HG02610 (cell line): ENCODE results near the gene FEN1.

Source experiments
- ATAC-seq: cut with Tn5 transposase; IDR thresholded peaks from one replicate; pipeline ENCODE4 v1.9.1; 2021; ENCODE audit warnings: mild to moderate bottlenecking, moderate library complexity; ENCODE audit not compliant: unreplicated experiment

The FEN1 gene

DNA sequence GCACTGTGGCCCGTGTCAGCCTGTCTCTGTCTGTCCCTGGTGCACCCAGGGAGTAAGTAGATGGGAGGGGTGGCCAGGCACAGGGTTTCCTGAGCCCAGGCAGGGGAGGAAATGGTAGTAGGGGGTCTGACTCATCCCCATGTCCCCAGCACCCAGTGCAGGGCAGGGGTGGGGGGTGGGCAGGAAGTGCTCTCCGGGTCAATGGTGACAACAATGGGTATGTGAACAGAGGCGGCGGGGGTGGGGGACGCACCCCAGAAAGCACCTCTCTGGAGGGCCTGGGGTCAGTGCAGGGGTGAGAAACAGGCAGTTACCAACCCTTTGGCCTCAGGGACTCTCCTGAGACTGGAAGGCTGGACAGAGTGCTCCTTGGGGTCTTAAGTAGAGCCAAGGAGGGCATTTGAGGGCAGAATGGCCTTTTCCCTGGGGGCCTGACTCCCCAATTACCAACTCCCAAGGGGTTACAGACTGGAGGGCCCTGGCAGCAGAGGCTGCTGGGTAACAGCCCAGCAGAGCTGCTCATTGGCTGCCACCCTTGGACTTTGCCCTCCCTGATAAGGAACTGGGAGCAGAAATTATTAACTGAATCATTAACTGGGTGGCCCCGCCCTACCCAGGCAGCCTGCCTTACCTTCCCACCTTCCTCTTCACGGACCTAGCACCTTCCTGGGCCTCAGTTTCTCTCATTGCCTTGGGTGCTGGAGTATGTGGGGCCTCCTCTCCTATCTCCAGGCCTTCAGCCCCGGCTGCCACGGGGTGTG, 36.1 kb upstream of the FEN1 start:
- ATAC-seq, result no peak

DNA sequence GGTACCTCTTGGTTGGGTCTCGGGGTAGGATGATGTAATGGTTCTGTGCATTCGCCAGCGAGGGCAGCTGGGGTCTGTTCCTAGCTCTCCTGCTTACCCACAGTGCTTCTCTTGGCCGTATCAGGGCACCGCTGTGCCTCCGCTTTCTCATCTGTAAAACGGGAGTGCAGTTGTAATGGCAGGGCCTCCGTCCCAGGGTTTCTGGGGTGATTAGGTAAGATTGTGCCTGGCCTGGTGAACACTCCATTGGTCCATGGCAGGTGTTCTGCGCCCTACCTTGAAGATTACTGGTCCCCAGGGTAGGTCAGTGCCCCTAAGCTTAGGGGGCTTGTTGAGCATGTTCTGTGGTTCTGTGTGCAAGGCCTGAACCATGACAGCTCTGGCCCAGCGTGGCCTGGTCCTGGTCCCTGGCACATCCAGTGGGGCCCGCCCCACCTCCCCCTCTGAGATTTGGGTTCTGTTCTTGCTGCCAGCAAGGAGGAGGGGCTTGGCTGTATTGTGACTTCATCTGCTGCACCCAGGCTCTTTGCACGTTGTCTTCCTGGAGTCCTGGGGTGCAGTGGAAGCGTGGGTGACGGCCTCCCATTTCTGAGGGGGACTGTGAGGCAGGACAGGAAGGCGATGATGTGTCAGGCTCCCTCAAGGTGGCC, 35.4 kb upstream of the FEN1 start:
- ATAC-seq, result no peak

DNA sequence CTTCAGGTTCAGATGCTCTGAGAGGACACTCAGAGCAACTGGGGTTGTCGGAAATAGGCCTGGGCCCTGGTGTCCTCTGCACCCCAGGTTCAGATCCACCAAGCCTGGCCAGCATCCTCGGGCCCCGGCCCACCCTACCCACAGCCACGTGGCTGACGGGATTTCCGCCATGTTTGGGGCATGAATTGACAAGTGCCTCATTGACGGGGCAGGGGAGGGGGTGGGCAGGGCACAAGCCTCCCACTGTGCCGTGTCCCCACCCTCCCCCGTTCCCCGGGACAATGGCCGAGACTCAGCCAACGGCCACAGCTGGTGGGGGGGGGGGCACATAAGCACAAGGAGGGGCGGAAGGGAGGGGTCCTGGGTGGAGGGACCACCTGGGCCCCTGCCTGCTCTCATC, 31.8 kb upstream of the FEN1 start:
- no peak for ATAC-seq

DNA sequence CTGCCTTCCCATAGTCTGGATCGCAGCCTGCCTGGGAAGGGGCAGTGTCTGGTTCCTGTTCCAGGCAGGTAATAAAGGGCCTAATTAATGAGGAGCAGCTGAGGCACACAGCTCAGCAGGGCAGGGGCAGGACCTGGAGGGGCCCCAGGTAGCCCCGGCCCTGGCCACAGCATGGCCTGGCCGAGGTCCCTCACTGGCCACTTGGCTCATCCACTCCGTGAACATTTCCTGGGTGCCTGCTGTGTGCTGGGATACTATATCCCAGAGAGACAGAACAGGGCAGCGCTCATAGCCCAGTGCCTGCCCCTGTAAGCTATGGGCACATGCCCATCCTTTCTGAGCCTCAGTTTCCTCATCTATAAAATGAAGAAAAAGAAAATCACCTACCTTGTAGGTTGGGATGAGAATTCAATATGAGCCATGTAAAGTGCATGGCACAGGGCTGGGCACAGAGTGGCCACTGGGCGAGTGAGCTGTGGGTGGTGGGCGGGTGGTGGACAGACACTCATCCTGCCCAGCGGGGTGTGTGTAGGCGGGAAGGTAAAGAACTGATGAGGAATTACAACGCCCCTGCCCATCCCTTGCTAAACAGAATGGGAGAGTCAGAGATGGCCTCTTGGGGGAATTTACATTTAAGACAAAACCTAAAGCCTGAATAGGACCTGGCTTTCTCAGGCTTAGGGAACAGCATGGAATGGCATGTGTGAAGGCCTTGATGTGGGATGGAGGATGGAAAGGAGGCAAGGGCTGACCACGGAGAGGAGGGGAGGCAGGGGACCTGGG, 31.1 kb upstream of the FEN1 start:
- ATAC-seq, result no peak

DNA sequence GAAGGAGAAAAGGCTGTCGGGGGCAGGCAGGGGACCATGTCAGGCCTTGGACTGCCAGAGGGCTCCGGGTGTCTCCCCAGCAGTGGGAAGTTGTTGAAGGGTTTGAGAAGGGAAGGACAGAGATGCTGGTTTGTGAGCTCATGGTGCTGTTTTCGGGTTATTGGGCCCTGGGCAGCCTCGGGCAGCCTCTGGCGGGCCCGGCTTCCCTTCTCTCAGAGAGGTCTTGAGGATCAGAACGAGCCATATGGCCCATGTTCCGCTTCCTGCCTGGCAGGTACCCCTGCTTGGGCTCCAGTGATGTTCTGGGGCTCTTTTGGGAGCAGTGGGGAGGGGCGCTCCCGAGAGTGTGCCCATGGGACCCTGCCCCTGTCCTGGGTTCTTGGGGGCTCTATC, 30.5 kb upstream of the FEN1 start:
- no peak for ATAC-seq

DNA sequence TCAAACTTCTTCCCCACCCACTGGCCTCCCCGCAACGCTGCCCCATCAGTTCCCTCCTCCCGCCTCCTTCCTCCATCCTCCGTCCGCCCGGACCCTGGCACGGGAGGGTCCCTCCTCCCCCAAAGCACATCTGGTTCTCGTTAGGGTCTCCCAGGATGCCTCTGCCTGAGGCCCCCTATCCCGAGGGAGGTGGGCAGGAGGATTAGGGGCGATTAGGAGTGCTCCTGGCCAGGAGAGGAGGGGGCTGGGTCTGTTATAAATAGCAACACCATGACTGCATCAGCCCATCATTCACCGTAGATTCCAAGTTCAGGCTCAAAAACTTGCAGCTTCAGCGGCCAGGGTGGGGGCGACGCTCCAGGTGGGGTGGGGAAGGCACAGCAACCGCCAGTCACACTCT, 29.9 kb upstream of the FEN1 start:
- ATAC-seq, result no peak

DNA sequence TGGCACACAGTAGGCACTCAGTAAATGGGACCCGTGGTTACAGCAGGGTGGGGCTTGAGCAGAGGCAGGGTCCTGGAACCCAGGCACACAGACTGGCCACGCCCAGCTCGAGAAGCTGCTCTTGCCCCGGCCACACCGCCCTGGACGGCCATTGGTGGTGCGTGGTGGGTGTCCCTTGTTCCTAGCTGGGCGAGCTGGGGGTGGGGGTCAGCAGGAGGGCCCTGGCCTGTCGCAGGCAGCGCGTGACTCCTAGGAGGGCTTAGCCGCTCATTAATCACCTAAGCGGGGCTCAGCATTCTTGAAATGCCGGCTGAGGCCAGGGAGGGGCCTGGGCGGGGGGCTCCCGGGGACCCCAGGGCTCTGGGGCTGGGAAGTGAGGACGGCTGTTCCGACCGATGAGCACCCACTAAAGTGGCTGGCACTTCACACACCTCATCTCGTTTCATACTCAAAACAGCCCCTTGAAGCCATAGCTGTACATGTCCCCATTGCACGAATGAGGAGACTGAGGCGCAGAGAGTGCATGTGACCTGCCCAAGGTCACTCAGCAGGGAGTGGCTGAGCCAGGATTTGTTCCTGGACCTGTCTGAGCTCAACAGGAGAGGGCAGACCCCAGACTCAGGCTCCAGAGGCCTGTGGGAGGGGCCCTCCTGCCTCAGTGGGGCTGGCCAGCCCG, 28.6 kb upstream of the FEN1 start:
- no peak for ATAC-seq

DNA sequence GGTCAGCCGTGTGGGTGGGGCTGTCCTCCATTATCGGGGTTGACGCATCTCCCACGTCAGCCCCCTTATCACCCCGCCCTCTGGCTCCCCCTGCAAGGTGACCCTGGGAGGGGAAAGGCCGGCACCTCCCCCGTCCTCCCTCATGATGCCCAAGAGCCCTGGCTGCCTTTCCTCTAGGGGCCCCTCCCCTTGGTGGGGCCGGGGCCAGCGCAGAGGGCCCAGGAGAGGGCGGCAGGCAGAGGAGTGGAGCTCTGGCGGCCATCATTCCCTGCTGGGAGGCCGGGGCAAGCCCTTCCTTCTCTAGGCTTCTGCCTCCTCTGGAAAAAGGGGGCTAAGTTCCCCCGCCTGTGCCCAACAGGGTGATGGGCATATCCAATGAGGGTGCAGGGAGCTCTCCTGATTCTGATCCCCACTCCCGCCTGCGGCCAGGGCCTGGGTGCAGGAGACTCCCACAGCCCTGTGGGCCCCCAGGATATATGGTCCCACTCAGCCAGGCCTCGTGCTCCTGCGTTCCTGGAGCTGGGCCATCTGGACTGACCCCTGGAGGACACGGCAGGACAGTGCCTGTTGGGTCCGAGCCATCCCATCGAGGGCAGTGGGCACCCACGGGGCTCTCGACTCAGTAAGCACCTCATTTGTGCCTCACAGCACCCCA, 28.0 kb upstream of the FEN1 start:
- ATAC-seq, result no peak

DNA sequence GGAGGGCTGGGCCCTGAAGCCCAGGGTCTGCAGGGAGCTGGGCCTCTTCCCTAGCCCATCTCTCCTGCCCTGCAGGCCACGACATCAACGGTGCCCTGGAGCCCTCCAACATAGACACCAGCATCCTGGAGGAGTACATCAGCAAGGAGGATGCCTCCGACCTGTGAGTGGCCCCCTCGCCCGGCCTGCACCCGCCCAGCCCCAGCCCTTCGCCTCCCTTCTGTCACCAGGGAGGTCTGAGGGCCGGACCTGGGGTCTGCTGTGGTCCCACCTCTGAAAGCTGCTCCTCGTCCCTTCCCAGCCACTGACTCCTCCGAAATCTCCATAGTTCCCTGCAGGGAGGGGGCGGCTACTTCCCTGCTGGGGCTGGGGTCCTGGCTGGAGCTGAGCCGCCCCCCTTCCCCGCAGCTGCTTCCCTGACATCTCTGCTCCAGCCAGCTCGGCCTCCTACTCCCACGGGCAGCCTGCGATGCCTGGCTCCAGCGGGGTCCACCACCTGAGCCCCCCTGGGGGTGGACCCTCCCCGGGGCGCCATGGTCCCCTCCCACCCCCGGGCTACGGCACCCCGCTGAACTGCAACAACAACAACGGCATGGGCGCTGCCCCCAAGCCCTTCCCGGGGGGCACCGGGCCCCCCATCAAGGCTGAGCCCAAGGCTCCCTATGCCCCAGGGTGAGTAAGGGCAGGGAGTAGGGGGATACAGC, 27.0 kb upstream of the FEN1 start:
- ATAC-seq, result no peak

DNA sequence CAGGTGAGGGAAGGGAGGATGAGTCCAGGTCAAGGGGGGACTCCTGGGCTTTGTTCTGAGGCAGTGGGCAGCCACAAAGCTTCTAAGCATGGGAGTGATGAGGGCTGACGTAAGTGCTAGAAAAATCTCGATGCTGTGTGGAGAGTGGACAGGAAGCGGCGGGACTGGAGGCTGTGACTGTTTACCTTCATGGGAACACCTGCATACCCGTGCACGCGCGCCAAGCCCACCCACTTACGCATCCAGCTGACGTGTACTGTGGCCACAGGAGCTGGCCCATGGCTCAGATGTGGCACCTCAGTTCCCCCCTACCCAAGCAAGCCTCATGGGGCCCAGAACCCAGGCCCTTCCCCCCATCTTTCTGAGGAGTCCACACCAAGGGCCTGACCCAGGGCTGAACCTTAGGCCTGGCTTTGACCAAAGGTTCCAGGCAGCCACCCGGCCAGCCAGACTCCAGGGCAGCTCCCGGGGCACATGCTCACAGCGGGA, 26.3 kb upstream of the FEN1 start:
- no peak for ATAC-seq

DNA sequence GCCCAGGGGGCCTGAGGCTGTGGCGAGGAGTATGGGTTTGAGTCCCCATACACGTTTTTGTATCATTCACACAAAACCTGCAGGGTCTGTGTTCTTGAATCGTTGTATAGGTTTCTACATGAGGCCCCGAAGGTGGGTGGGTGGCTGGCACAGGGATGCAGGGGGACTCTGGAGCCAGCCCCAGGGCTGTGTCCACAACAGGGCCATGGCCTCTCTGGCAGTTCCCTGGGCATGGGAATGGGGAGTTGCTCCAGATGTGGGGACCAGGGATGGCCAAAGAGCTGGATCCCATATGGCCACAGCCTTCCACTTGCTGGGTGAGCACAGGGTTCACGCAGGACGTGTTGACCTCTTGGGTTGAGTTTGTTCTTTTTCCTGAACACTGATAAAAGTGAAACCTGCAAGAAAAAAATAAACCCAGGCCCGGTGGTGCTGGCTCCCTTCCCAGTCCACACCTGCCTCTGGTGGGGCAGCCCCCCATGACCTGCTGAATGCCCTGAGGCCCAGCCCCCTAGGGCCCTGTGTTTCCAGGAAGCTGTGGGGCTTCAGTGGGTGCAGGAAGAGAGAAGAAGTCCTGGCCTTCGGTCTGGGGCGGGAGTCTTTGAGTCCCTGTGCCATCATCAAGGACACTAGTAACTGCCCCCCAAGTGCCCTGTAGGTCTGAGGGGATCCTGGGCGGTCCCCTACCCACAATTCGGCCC, 24.2 kb upstream of the FEN1 start:
- no peak for ATAC-seq

DNA sequence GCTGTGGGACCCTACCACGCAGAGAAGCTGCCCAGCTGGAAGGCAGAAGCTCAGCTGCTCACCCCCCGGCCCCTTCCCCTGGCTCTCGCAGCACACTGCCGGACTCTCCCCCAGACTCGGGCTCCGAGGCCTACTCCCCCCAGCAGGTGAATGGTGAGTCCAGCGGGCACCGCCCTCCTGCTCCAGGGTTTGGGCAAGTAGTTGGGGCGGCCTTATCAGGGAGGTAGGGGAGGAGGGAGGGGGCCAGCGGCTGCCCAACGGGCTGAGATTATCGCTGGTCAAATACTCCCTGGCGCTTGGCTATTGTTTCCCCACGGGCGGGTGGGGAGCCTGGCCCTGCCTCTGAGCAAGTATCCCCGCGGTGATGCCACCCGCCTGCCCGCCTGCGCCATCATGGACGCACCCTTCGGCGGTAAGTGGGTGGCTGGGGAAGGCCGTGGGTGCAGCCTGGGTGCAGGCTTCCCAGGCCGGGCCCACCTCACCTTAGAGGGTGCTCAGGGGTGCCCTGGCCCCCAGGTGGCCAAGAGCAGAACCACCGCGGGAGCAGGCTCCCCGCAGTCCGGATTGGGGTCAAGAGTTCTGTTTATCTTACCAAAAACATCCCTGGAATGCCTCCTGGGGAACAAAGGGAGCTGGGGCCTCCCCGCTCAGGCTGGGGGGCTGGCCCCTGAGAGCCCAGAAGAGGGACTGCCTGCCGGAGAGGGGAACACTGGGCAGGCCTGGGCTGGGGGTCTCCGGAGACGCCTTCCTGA, 23.4 kb upstream of the FEN1 start:
- ATAC-seq, result no peak

DNA sequence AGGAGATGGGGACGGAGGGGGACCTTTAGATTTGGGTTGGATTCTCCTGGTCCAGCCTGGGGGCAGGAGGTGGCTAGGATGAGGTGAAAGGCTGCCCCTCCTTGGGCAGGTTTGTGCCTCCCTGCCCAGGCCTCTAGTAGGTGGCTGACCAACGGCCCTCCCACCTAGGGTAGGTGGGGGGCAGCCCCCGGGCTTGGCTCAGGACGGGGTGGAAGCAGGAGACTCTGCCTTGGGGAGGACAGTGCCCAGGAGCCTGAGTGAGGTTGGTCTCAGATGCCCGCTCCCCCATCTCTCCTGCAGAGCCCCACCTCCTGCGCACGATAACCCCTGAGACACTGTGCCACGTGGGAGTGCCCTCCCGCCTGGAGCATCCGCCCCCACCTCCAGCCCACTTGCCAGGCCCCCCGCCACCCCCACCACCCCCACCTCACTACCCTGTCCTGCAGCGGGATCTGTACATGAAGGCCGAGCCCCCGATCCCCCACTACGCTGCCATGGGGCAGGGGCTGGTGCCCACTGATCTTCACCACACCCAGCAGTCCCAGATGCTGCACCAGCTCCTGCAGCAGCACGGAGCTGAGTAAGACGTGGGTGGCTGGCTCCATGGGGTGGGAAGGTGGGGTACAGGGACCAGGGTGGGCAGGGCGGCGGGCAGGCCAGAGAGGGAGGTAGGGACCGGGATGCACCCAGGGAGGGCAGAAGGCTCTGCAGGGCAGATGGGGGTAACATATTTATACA, 22.6 kb upstream of the FEN1 start:
- no peak for ATAC-seq

DNA sequence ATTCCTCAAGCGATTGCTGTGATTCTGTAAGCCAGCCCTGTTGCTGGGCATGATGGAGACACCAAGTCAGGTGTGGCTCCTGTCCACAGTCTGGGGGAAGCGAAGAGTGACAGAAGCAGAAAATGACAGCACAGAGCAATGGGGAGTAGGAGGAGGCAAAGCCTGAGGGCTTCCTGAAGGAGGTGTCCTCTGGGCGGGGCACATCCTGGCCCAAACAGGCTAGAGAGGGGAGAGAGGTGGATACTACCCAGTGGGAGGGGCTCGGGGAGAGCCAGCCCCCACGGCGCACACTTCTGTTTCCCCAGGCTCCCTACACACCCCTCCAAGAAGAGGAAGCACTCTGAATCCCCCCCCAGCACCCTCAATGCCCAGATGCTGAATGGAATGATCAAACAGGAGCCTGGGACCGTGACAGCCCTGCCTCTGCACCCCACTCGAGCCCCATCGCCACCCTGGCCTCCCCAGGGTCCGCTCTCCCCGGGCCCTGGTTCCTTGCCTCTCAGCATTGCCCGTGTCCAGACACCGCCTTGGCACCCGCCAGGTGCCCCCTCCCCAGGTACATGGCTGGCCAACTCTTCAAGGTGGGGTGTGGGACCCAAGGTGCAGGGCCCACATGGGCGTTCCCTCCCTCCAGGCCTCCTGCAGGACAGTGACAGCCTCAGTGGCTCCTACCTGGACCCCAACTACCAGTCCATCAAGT, 21.4 kb upstream of the FEN1 start:
- ATAC-seq, result no peak

DNA sequence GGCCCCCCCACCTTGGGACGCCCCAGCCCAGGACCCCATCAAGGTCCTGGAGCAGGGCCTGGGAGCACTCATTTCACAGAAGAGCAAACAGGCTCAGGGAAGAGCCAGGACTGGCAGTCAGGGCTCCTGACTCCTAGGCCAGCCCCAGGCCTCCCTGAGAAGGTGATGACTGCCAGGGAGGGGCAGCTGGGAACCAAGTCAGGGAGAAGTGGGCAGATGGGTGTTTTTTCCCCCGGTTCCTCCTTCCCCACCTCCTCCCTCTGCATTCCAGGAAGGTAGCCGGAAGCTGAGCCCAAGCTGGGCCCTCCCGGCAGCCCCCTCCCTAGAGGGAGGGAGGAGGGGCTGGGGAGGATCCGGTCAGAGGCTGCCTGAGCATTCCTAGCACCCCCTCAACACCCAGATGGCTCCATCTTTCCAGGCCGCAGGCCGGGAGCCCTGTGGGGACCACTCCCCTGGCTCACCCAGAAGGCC, 20.7 kb upstream of the FEN1 start:
- ATAC-seq, result no peak

DNA sequence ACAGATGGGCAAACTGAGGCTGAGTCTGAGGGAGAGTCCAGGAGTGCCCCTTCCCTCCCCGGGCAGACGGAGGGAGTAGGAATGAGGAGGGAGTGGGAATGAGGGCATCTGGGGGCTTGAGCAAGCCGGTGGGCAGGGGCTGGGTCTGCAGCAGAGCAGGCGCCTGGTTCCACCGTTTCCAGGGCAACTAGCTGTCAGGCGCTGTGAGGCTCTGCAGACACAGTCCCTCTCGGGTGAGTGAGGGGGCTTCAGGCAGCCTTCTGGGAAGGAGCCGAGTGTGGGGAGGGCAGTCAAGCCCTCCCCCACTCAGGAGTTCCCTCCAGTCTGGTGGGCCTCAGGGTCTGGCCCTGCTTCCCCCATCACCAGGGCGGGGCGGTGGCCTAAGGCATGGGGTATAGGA, 19.4 kb upstream of the FEN1 start:
- ATAC-seq, result no peak

DNA sequence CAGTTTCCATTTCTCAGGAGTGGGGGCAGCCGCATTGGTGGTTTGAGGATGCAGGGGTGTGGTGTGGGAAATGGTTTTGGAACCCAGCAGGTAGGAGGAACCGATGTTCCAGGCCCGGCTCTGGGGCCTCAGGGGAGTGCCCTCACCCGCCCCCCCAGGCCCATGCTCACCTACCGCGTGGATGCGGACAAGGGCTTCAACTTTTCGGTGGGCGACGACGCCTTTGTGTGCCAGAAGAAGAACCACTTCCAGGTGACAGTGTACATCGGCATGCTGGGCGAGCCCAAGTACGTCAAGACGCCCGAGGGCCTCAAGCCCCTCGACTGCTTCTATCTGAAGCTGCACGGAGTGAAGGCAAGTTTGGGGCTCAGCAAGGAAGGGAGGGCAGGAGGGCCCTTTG, 18.9 kb upstream of the FEN1 start:
- ATAC-seq, result no peak
